Activated gamma-delta T cell (primary cell): ENCODE measurements around the gene FAM156B.
"Not testable (repeated sequence)": the region's sequence is repeated elsewhere in the genome, so short reads cannot be mapped to it uniquely, and the experiment has no call there.

Source experiments
- DNase-seq: peaks from one replicate; lab custom pipeline; 2025; lab: John Stamatoyannopoulos, UW

FAM156B gene

DNA sequence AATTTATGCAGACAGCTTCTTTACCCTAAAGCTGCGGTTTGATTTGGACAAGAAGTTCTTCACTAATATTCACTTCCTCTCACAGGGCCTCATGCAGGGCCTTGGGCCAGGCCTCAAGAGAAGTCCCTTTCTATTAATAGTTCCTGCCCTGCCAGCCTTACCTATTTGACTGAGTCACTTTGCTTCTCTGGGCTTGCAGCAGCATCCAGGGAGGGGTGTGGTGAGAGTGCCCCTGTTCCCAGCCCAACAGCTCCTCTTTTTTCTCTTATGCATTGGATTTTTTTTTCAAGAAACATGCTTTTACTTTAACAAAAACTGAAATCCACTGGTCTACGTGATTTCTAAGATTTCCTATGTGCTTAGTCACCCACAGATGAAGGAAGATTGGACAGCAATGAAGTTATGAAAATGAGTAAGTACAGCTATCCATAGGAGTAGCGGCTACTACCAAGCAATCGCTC is 26.7 kb downstream of the FAM156B start:
- no peak for DNase-seq

DNA sequence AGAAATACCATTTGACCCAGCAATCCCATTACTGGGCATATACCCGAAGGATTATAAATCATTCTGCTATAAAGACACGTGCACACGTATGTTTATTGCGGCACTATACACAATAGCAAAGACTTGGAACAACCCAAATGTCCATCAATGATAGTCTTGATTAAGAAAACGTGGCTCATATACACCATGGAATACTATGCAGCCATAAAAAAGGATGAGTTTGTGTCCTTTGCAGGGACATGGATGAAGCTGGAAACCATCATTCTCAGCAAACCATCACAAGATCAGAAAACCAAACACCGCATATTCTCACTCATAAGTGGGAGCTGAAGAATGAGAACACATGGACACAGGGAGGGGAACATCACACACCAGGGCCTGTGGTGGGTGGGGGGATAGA is 33.1 kb downstream of the FAM156B start:
- DNase-seq = not testable (repeated sequence)

DNA sequence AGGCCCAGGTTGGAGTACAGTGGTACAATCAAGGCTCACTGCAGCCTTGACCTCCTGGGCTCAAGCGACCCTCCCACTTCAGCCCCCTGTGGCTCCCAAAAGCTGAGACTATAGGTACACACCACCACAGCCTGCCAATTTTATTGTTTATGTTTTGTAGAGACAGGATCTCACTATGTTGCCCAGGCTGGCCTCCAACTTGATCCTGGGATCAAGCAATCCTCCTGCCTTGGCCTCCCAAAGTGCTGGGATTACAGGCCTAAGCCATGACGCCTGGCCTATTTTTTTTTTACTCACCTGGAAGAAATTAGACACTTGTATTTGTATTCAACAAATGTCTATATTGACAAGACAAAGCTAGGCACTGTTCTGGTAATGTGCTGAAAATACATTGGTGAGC is 36.1 kb downstream of the FAM156B start:
- DNase-seq = no peak

DNA sequence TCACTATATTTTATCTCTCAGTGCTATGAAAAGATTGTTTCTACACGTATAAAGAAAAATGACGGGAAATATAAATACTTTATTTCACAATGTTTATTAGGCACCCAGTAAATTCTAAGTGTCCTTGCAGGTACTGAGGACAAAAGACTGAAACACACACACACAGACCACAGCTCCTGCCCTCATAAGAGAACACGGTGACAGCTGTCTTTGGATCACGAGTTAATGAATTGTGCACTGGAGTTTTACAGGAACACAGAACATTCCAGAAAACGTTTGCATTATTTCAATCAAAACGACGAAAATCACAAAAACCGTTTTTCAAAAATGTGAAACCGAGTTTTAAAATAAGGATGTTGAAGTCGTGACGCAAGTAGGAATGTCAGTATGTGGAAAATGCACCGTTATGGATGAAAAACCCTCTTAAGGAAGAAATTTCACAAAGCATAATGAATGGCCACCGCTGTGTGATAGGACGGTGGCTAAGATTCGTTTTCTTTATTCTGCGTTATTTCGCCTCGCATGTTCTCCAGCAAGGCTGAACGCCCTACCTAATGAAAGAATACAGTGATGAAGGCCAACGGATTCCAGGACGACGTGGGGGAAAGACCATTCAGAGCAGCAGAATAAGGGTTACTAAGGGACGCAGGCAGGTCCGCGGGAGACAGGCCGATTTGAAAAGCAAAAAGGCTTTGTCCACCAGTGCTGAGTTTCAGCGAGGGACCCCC is 37.0 kb downstream of the FAM156B start:
- no peak for DNase-seq

DNA sequence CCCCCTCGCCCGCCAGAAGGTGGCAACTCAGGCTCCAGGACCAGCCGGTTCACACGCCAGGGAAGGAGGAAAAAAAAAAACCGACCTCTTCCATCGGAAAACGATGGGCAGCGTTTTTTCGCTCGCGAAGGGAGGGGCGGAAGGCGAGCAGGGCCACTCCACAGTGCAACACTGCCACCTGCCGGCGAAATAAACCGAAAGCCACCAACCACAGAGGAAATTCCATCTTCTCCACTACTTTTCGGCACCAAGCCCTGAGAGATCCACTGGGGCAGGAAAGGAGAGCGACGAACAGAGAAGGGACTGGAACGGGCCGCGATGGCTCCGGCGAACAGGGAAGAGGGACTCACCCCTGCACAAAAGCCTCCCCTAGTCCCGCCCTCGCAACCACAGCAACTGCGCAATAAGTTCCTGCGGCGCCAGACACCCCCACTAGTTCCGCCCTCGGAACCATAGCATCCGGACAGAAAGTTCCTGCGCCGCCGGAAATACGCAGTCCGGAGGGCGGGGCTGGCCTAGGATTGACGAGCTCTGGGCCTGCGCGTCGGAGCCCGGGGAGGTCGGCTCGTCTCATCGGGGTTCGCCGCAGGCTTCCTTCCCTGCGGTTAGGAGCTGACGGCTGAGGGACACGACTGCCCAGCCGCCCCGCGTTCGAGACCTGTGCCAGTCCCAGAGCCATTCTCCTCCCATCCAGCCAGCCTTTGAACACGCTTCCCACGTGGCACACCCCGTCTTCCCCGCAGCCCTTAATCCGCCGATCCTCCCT is 37.8 kb downstream of the FAM156B start:
- DNase-seq = peak; percentile 82

DNA sequence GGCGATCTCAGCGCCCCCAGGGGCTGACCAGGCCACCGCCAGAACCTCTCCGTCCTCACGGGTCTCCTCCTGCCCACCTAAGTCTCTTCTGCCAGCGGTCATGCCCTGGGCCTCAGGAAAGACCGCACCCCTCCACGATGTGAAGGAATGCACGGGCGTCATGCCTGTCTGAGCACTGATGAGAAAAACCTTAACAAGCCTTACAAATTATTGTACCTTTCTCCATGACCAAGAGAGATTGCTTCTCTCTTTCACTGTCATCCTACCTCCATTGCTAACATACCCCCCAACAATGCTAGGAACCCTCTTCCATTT is 38.3 kb downstream of the FAM156B start:
- not testable (repeated sequence) for DNase-seq

DNA sequence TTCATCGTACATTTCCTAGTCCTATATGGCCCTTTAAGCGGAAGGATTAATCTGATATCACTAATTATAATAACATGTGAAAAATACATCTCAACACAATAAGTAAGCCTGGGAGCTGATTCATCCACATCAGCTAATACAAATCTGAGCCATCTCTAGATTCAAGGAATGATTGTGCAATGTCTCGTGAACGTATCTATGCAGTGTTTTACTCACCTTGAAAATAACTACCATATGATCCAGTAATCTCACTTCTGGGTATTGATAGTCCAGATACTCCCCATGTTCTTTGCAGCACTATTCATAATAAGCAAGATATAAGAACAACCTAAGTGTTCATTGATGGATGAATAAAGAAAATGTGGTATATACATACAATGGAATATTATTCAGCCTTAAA is 43.6 kb downstream of the FAM156B start:
- DNase-seq = not testable (repeated sequence)

DNA sequence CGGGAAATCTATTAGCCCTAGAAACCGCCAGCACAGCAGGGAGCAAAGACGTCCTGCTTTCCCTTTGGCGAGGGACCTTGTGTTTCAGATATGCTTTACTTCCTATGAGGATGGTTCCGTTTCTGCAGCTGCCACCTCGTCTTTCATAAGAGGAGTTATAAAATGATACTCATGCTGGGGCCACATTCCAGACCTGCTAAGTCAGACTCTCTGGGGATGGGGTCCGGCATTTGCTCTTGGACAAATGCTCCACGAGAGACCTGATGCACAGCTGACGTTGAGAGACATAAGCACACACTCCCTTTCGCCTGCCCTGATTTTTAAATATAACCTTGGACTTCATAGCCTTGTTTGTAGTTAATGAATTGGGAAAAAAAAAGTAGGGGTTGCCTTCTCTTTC is 44.6 kb downstream of the FAM156B start:
- DNase-seq = not testable (repeated sequence)

DNA sequence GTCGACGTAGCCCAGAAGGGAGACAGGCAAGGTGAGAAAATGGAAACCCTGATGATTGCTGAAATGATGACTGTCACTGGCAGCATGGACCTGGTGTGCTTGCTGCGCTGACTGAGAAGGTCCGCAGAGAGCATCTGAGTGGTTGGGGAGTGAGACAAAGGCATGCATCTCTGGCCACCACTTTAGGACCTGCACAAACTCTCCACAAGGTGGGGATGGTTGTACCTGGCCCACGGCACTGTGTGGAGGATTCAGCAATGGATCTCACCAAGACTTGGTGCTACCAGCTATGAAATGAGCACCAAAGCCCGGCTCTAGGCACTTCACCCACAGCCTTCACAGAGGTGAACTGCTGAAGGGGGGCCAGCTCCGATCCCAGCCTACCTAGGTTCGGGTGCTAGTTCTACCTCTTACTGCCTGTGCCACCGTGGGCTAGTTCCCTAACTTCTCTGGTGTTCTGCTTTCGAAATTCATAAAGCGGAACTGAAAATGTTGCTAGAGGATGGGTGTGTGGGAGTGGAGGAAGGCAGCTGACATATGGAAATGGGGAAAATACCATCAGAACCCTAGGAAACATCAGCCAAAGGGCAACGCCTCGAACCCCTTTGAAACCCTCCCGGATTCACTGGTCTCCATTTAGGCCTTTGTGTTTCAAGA is 48.8 kb downstream of the FAM156B start:
- DNase-seq = not testable (repeated sequence)

DNA sequence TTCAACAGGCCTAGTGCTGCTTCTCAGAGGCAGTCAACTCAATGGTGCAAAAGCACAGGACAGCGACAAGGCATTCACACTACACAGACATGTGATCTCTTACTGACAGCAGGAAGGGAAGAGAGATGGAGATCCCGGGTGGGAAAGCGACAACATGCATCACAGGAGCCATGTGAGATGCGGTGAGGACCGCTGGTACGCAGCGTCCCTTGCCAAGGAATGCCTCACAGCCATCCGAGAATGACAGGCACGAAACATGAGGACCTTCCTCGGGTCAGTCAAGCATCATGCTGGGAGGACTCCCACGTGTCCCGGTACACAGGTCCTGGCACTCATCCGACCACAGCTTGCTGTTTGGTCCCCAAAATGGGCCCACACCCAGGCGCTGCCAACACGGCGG is 50.4 kb downstream of the FAM156B start:
- not testable (repeated sequence) for DNase-seq

DNA sequence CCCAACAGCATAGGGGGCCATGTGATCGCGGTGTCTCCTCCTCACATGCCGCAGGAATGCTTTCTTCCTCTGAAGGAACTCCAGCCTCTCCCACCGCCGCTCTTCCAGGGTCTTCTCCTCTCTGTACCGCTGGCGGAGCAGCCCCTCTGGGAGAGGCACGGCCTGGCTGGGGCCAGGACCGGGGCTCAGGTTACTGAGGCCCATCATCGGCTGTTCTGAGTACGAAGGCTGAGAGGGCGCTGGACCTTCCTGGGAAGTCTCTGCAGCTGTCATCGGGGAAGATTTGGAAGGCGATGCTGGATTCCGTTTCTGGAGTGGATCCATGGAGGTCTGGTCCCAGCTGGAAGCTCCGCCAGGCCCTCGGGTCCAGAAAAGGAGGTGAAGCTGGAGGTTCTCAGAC is 51.1 kb downstream of the FAM156B start:
- DNase-seq = not testable (repeated sequence)

DNA sequence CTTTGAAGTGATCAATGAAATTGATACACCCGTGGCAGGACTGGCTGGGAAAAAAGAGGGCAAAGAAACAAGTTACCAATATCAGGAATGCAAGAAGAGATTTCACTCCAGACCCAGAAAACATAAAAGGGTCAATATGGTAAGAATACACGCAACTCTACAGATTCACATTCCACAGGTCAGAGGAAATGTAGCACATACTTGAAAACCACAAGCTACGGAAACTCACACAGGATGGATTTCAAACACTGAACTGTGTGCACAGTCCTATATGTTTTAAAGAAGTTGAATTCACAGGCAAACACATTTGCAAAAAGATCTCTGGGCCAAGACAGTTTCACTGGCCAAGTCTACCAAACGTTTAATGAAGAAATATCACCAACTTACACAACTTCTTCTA is 52.2 kb downstream of the FAM156B start:
- not testable (repeated sequence) for DNase-seq

DNA sequence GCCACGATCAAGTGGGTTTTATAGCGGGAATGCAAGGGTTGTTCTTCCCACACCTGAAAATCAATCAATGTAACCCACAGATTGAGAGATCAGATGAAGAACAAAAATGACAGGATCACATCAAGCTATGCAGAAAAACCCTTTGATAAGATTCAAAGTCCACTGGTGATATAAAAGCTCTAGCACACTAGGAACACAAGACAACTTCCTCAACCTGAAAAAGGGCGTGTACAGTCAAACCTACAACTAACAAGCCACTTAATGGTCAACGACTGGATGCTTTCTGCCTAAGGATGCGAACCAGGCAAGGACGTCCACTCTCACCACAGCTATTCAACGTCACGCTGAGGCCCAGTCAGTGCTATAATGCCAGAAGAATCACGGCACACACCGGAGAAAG is 52.8 kb downstream of the FAM156B start:
- not testable (repeated sequence) for DNase-seq
